Activated T-helper 1 cell treated with anti-CD3 and anti-CD28 coated beads, Interleukin-2, amount 50 U/mL, for 16 hours (primary cell): Measurements from ENCODE around the gene BABAM2.
A peak's percentile ranks its signal among the peaks of the same experiment; 100 is the strongest.
"Not testable (repeated sequence)": the region's sequence is repeated elsewhere in the genome, so short reads cannot be mapped to it uniquely, and the experiment has no call there.

ENCODE experiments used
- DNase-seq, 2 donors: peaks; one replicate each; pipeline ENCODE4 v3.0.0-alpha.2; 2020; ENCODE audit warnings: low read depth in 1 of 2, low spot score in 1 of 2

BABAM2 gene

GRCh38 chr2:27890146-27890923, at the start of gene BABAM2, which contains the start of gene RBKS:
Gene BABAM2 (plus strand): TSS chr2:27890729. CDS start chr2:27894557, 3,828 bp downstream.
Gene RBKS (minus strand): TSS chr2:27890387. CDS start chr2:27890345, 42 bp downstream.
- peak; percentile 84 to 85 for DNase-seq

- DNase-seq = no peak
Observed at GRCh38 chr2:27842894-27843293, 47.6 kb upstream of the BABAM2 start.

GRCh38 chr2:27843992-27844391, 46.5 kb upstream of the BABAM2 start:
- DNase-seq = no peak

- no peak for DNase-seq
Observed at GRCh38 chr2:27844821-27845255, 45.7 kb upstream of the BABAM2 start.

GRCh38 chr2:27847333-27847732, 43.2 kb upstream of the BABAM2 start:
- DNase-seq = no peak

GRCh38 chr2:27849558-27850205, 40.8 kb upstream of the BABAM2 start:
- no peak for DNase-seq

GRCh38 chr2:27852691-27853090, 37.8 kb upstream of the BABAM2 start:
- no peak for DNase-seq

GRCh38 chr2:27854229-27854862, 36.2 kb upstream of the BABAM2 start:
- DNase-seq = no peak

GRCh38 chr2:27855476-27855875, 35.1 kb upstream of the BABAM2 start:
- no peak for DNase-seq

GRCh38 chr2:27856386-27856785, 34.1 kb upstream of the BABAM2 start:
- DNase-seq = no peak

GRCh38 chr2:27856956-27857355, 33.6 kb upstream of the BABAM2 start:
- no peak for DNase-seq

- no peak for DNase-seq
Observed at GRCh38 chr2:27857417-27858172, 32.9 kb upstream of the BABAM2 start.

- no peak for DNase-seq
Observed at GRCh38 chr2:27860111-27860510, 30.4 kb upstream of the BABAM2 start.

- DNase-seq = no peak
Observed at GRCh38 chr2:27863146-27863545, 27.4 kb upstream of the BABAM2 start.

GRCh38 chr2:27863955-27864354, 26.6 kb upstream of the BABAM2 start:
- DNase-seq = not testable (repeated sequence)

GRCh38 chr2:27866237-27866636, 24.3 kb upstream of the BABAM2 start:
- no peak for DNase-seq

- DNase-seq = no peak
Observed at GRCh38 chr2:27869763-27870162, 20.8 kb upstream of the BABAM2 start.

GRCh38 chr2:27870724-27871123, 19.8 kb upstream of the BABAM2 start:
- no peak for DNase-seq

GRCh38 chr2:27871802-27872201, 18.7 kb upstream of the BABAM2 start:
- no peak for DNase-seq

- no peak for DNase-seq
Observed at GRCh38 chr2:27873091-27873490, 17.4 kb upstream of the BABAM2 start.
